Measurements from ENCODE around the gene ACTG1. TPM values are rescaled to one million over a fixed set of nuclear protein-coding genes. Genes with fewer than 3 reads are reported as not detected.
"Not testable (repeated sequence)": the region's sequence is repeated elsewhere in the genome, so short reads cannot be mapped to it uniquely, and the experiment has no call there.

ACTG1 gene
- total RNA-seq, 1 donor from 2014 or later: 3,444 TPM

DNA sequence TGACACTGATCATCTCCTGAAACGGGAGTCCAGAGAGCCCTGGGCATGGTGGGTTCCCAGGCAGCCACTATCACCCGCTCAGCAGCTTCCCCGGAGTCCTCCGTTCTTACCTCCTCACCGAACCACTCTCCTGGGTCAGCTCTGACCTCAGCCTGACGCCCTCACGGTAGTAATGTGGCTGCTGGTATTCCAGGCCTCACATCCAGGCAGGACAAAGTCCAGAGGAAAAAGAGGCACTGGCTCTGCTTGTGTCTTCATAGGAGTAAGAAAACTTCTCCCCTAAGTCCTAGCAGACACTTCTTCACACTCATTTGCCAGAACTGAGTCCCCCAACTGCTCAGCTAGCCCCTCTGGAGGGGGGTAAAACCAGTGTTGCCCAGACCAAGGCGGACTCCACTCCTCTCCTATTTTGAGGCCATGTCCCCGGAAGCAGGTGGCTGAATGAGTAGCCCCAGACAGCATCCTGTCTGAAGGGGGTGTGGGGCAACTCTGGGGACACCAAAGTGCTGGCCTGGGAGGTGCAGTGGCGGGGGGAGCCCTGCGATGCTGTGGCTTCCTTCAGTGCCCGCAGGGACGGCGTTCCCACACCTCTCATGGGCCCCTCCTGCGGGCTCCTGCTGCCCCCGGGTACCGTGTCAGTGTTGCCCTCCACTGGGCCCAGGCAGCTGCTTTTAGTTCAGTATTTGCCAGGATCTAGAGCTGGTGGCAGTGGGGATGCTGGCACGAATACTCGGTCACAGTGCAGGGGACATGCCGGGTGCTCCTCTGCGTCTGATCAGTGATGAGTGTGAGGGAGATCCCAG lies 20.9 kb upstream of the ACTG1 start:
- no peak for DNase-seq (ENCODE audit: low read depth in 2 of 2)

GRCh38 chr17:81532490-81533287 lies 20.1 kb upstream of the ACTG1 start:
- DNase-seq (ENCODE audit: low read depth in 2 of 2): no peak

GRCh38 chr17:81531998-81532404 lies 19.4 kb upstream of the ACTG1 start:
- not testable (repeated sequence) for DNase-seq (ENCODE audit: low read depth in 2 of 2)

DNA sequence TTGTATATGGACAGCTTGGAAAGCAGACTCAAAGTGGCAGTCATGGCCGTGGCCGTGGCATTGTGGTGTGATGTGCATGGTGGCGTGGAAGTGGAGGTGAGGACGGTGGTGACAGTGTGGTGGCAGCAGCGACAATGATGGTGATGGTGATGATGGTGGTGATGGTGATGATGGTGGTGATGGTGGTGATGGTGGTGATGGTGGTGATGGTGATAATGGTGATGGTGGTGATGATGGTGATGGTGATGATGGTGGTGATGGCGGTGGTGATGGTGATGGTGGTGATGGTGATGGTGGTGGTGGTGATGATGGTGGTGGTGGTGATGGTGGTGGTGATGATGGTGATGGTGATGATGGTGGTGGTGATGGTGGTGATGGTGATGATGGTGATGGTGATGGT lies 18.4 kb upstream of the ACTG1 start:
- DNase-seq (ENCODE audit: low read depth in 2 of 2): not testable (repeated sequence)

- DNase-seq (ENCODE audit: low read depth in 2 of 2): no peak
Measured at GRCh38 chr17:81529437-81529803, 16.8 kb upstream of the ACTG1 start.

GRCh38 chr17:81528651-81529436 lies 16.2 kb upstream of the ACTG1 start:
- DNase-seq (ENCODE audit: low read depth in 2 of 2): no peak

GRCh38 chr17:81528384-81528650 lies 15.7 kb upstream of the ACTG1 start:
- no peak for DNase-seq (ENCODE audit: low read depth in 2 of 2)

- peak in 1 of 2 donors; percentile 38 for DNase-seq (ENCODE audit: low read depth in 2 of 2)
Measured at GRCh38 chr17:81527591-81528383, 15.2 kb upstream of the ACTG1 start, which contains the start of gene FSCN2. Gene FSCN2 (plus strand): TSS chr17:81528377. CDS start chr17:81528532, 155 bp downstream.

GRCh38 chr17:81526662-81527571 lies 14.3 kb upstream of the ACTG1 start:
- no peak for DNase-seq (ENCODE audit: low read depth in 2 of 2)

DNA sequence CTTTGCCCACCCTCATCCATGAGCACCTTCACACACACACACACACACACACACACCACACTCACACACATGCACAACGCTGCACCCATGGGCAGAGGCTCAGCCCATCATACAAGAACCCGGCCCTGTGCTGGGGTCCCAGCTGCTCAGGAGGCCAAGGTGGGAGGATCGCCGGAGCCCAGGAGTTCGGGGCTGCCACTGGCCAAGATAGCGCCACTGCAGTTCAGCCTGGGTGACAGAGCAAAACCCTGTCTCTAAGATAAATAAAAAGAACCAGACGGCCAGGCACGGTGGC lies 12.2 kb upstream of the ACTG1 start:
- DNase-seq (ENCODE audit: low read depth in 2 of 2): no peak

- no peak for DNase-seq (ENCODE audit: low read depth in 2 of 2)
Measured at GRCh38 chr17:81524039-81524864, 11.7 kb upstream of the ACTG1 start.

- peak in 1 of 2 donors; percentile 15 for DNase-seq (ENCODE audit: low read depth in 2 of 2)
Measured at GRCh38 chr17:81523402-81524038, 10.9 kb upstream of the ACTG1 start.

DNA sequence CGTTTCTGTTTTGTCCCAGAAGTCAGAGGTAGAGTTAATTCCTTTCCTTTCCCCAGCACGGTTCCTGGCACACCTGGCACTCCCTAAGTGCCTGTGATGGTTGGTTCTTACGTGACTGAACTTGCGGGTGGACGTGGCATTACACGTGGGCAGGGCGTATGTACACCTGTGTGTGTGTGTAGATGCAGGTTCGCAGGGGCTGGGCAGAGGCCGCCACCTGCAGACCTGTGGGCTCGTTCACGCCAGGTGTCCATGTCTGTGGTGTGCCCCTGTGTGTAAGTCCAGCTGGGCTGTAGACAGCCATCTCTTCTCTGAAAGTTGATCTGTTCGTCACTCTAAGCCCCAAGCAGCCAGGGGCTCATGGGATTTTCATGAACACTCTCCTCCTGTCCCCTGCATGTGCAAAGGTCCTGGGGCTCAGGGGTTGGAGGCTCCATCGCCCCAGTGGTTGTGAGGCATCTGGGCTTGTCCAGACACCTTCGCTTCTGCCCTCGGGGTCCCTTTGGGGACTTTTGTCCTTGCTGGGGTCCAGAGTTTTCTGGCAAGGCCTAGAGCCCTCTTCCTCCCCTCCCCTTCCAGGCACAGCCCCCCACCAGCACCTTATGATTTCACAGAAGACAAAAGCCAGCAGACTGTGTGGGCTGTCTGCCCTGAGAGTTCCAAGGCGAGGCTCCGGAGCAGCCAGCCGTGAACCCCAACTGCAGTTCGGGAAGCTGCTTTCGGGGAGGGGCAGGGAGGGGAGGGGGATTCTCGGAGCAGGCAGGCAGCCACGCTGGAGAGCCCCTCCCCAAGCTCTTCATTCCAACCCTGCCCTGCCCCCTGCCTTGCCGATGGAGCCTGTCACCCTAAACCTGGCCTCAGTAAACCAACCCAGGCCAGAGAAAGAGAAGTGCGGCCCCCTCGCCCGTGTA lies 10.1 kb upstream of the ACTG1 start:
- DNase-seq (ENCODE audit: low read depth in 2 of 2): peak in 1 of 2 donors; percentile 62

GRCh38 chr17:81520021-81520901 lies 7.7 kb upstream of the ACTG1 start:
- no peak for DNase-seq (ENCODE audit: low read depth in 2 of 2)

GRCh38 chr17:81519284-81520020 lies 6.9 kb upstream of the ACTG1 start:
- DNase-seq (ENCODE audit: low read depth in 2 of 2): peak in 1 of 2 donors; percentile 46

- DNase-seq (ENCODE audit: low read depth in 2 of 2): no peak
Measured at GRCh38 chr17:81518785-81519283, 6.2 kb upstream of the ACTG1 start.

Data from lung microvascular endothelial cell (primary cell).